Stomach (tissue), 9 donors: ENCODE results near the gene FARP2. TPM values are rescaled to one million over a fixed set of nuclear protein-coding genes. Genes with fewer than 3 reads are reported as not detected.
"Not testable (repeated sequence)": the region's sequence is repeated elsewhere in the genome, so short reads cannot be mapped to it uniquely, and the experiment has no call there.

Experiments used
- DNase-seq, 2 donors: peaks; one replicate each; pipeline versions ENCODE4 v3.0.0 to v3.0.0-alpha.2; 2013 to 2019
- H3K27ac ChIP-seq, 5 donors: fragments of 200-600 bp in 4 of 5; sonication (generic) in 4 of 5; one replicate each; pipeline ENCODE4 v1.5.1; 2013 to 2019; ENCODE audit warnings: mild to moderate bottlenecking in 1 of 5, moderate library complexity in 1 of 5
- H3K27me3 ChIP-seq, 3 donors: fragments of 200-600 bp; sonication (generic); one replicate each; pipeline ENCODE4 v1.5.1; 2017 to 2019; ENCODE audit warnings: mixed run types in 1 of 3
- H3K36me3 ChIP-seq, 4 donors: fragments of 200-600 bp; sonication (generic); 1 replicate in 3 of 4; 2 replicates in 1 of 4; pipeline ENCODE4 v1.5.1; 2016 to 2019
- H3K4me1 ChIP-seq, 4 donors: fragments of 200-600 bp; sonication (generic); one replicate each; pipeline ENCODE4 v1.5.1; 2016 to 2019
- H3K4me3 ChIP-seq, 4 donors: fragments of 200-600 bp; sonication (generic) in 3 of 4; one replicate each; pipeline ENCODE4 v1.5.1; 2016 to 2019; ENCODE audit warnings: mild to moderate bottlenecking in 1 of 4
- H3K9me3 ChIP-seq, 4 donors: fragments of 200-600 bp; sonication (generic); one replicate each; pipeline ENCODE4 v1.5.1; 2016 to 2019
- EP300 ChIP-seq: sonication (generic); formaldehyde crosslinking; IDR thresholded peaks from one replicate; pipeline ENCODE4 v1.6.1; 2017; ENCODE audit warnings: antibody characterized with exemption
- POLR2A ChIP-seq, 4 donors: fragments of 450-650 bp; IDR thresholded peaks; one replicate each; pipeline ENCODE4 v1.6.1; 2016; ENCODE audit warnings: antibody characterized with exemption in 4 of 4, control low read depth in 2 of 4, mild to moderate bottlenecking in 1 of 4, moderate library complexity in 1 of 4
- POLR2AphosphoS5 ChIP-seq, 3 donors: sonication (generic); formaldehyde crosslinking; IDR thresholded peaks; one replicate each; pipeline ENCODE4 v1.6.1; 2016; ENCODE audit warnings: antibody characterized with exemption in 3 of 3
- WGBS, 5 donors: extraction: QIAGEN DNeasy Blood & Tissue Kit in 3 of 5; methylation state at CpG; one replicate each; pipeline versions ENCODE4 v1.1.5 to v1.1.7; 2013 to 2018; 5-methylcytosine and 5-hydroxymethylcytosine counted together
- intact Hi-C: fragments of 100-400 bp; cut with DNase I; formaldehyde crosslinking; loops from one replicate; pipeline ENCODE4 v1.15.1; 2023; ENCODE audit warnings: low total_unique reads
- polyA plus RNA-seq, 3 donors: library from polyadenylated mRNA; stranded (reverse); fragments of 200-250 nt; gene quantifications; one replicate each; pipeline ENCODE4 v1.2.3, GENCODE V29; 2013
- total RNA-seq, 5 donors: library from RNA; depleted of rRNA; stranded (reverse); fragments of >200 nt; gene quantifications; one replicate each; pipeline versions ENCODE4 v1.1.0 to v1.2.3, GENCODE V29; 2014 to 2016
- TF ChIP-seq, protein P1 (sequence below), 7 experiments: fragments of 450-650 bp in 4 of 7; fragments of 200-600 bp in 3 of 7; sonication (generic) in 3 of 7; IDR thresholded peaks; one replicate each; pipeline ENCODE4 v1.5.1; 2016 to 2019; ENCODE audit warnings: antibody characterized with exemption in 7 of 7, control low read depth in 2 of 7, mild to moderate bottlenecking in 1 of 7
- donor health status: healthy with polysubstance abuse.
- donor health status: Bipolar disorder and iron deficiency.
- donor health status: healthy.

Gene FARP2
- total and polyA plus RNA-seq, 8 donors = 15.8 to 260 (median 69.1) TPM

- H3K9me3 ChIP-seq = no peaks in the 10 kb centered on the region
- TF ChIP-seq EP300 (no peak), POLR2AphosphoS5 (IDR thresholded peaks at IDR 0.05) (no peak), POLR2A (IDR thresholded peaks at IDR 0.05) (no peak)
- TF ChIP-seq, protein P1, sequence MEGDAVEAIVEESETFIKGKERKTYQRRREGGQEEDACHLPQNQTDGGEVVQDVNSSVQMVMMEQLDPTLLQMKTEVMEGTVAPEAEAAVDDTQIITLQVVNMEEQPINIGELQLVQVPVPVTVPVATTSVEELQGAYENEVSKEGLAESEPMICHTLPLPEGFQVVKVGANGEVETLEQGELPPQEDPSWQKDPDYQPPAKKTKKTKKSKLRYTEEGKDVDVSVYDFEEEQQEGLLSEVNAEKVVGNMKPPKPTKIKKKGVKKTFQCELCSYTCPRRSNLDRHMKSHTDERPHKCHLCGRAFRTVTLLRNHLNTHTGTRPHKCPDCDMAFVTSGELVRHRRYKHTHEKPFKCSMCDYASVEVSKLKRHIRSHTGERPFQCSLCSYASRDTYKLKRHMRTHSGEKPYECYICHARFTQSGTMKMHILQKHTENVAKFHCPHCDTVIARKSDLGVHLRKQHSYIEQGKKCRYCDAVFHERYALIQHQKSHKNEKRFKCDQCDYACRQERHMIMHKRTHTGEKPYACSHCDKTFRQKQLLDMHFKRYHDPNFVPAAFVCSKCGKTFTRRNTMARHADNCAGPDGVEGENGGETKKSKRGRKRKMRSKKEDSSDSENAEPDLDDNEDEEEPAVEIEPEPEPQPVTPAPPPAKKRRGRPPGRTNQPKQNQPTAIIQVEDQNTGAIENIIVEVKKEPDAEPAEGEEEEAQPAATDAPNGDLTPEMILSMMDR (IDR thresholded peaks at IDR 0.05) = no peak
- DNase-seq = no peak
- H3K36me3 ChIP-seq = peaks cover 0 to 10% (median 7%) of the 10 kb centered on the region in 4 donors
- peaks cover 0 to 15% (median 3%) of the 10 kb centered on the region in 4 donors for H3K4me1 ChIP-seq
- 75 to 82% (median 77%) methylated on average over 3 of the region's 3 CpGs for WGBS, 5 donors
- H3K4me3 ChIP-seq = no peak overlapping the region
- H3K27ac ChIP-seq = no peak overlapping the region
- no peaks in the 10 kb centered on the region for H3K27me3 ChIP-seq
- intact Hi-C loops = no loop called here
Measured at GRCh38 chr2:241393524-241394196, 37.6 kb downstream of the FARP2 start.

- DNase-seq, H3K4me3 ChIP-seq, H3K36me3 ChIP-seq, H3K9me3 ChIP-seq, H3K27me3 ChIP-seq, H3K27ac ChIP-seq, intact Hi-C loops: not testable (repeated sequence)
- H3K4me1 ChIP-seq = peaks cover 0 to 24% (median 16%) of the 10 kb centered on the region in 4 donors
- WGBS, 5 donors = 94 to 100% (median 96%) methylated on average over 6 of the region's 6 CpGs
Measured at GRCh38 chr2:241396809-241397208, 40.7 kb downstream of the FARP2 start.

- peak overlapping the region; percentile 26 to 55 (median 40) for H3K27ac ChIP-seq
- WGBS, 5 donors = 46 to 72% (median 60%) methylated on average over 10 of the region's 10 CpGs
- TF ChIP-seq POLR2AphosphoS5 (IDR thresholded peaks at IDR 0.05) (peak in 1 of 3 donors; percentile 23), EP300 (no peak), POLR2A (IDR thresholded peaks at IDR 0.05) (no peak)
Measured at GRCh38 chr2:241399941-241400922, 44.1 kb downstream of the FARP2 start.

DNA sequence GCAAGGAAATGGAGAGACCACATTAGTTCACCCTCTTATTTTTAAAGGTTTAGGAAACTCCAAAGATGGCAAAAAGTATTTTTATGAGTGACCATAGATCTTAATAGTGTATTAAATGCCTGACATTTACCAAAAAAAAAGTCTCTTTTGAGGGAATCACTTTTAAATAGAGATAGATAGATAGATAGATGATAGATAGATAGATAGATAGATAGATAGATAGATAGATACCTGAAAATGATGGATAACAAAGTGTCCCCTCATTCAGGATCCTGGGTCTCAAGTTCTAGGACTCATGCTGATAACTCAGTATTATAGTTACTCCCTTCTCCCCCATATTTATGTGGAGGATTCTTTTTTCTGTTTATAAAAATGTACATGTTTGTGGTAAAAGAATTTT lies 52.8 kb downstream of the FARP2 start:
- no peak for DNase-seq
- peaks cover 24 to 82% (median 74%) of the 10 kb centered on the region in 4 donors for H3K36me3 ChIP-seq
- no peaks in the 10 kb centered on the region for H3K9me3 ChIP-seq

More at GRCh38 chr2:241399941-241400922, 44.1 kb downstream of the FARP2 start:
- H3K4me1 ChIP-seq = peaks cover 0 to 18% (median 14%) of the 10 kb centered on the region in 4 donors
- peaks cover 0 to 18% (median 15%) of the 10 kb centered on the region in 4 donors for H3K36me3 ChIP-seq
- intact Hi-C loops = no loop called here
- no peaks in the 10 kb centered on the region for H3K27me3 ChIP-seq
- no peaks in the 10 kb centered on the region for H3K9me3 ChIP-seq
- DNase-seq = peak; percentile 33 to 59
- no peak overlapping the region for H3K4me3 ChIP-seq

More for the DNA sequence above, 52.8 kb downstream of the FARP2 start:
- H3K4me3 ChIP-seq = no peak overlapping the region
- H3K27me3 ChIP-seq = no peaks in the 10 kb centered on the region
- TF ChIP-seq EP300 = no peak
- no peak for TF ChIP-seq POLR2AphosphoS5 (IDR thresholded peaks at IDR 0.05)
- TF ChIP-seq, protein P1 (IDR thresholded peaks at IDR 0.05) = no peak
- no peak for TF ChIP-seq POLR2A (IDR thresholded peaks at IDR 0.05)
- no peak overlapping the region for H3K27ac ChIP-seq
- intact Hi-C loops = no loop called here
- H3K4me1 ChIP-seq = peaks cover 0 to 3% (median 0%) of the 10 kb centered on the region in 4 donors
